WTC11 (cell line): ENCODE measurements around the gene ABCB8. TPM values are rescaled to one million over a fixed set of nuclear protein-coding genes. Genes with fewer than 3 reads are reported as not detected.

ENCODE experiments used
- ATAC-seq: fragments of 200-7000 bp; cut with Tn5 transposase; 2 replicates; pipeline ENCODE4 v1.10.0; 2021; ENCODE audit warnings: mild to moderate bottlenecking, moderate library complexity
- CTCF ChIA-PET: fragments of 300-600 bp; sonication (Branson Sonifier 250); formaldehyde crosslinking; loops from one replicate; lab custom pipeline; 2021; ENCODE audit warnings: antibody characterized with exemption; lab: Charles Lee
- POLR2A ChIA-PET: fragments of 350-600 bp; sonication (Branson Sonifier 250); formaldehyde crosslinking; loops from one replicate; lab custom pipeline; 2021; ENCODE audit warnings: antibody characterized with exemption; lab: Charles Lee
- DNase-seq: peaks from one replicate; pipeline ENCODE4 v3.0.0; 2021; ENCODE audit warnings: low spot score
- H3K27ac Mint-ChIP-seq: 2 replicates; pipeline ENCODE4 v1.8.0; 2021; ENCODE audit warnings: mixed read lengths
- H3K27me3 Mint-ChIP-seq: 2 replicates; pipeline ENCODE4 v1.8.0; 2021; ENCODE audit warnings: low read depth, mild to moderate bottlenecking, moderate library complexity, mixed read lengths
- H3K36me3 Mint-ChIP-seq: 2 replicates; pipeline ENCODE4 v1.8.0; 2021; ENCODE audit warnings: mixed read lengths
- H3K4me1 Mint-ChIP-seq: 2 replicates; pipeline ENCODE4 v1.8.0; 2022; ENCODE audit warnings: mixed read lengths
- H3K4me3 Mint-ChIP-seq: 2 replicates; pipeline ENCODE4 v1.8.0; 2021; ENCODE audit warnings: mild to moderate bottlenecking, moderate library complexity, mixed read lengths
- H3K9me3 Mint-ChIP-seq: 2 replicates; pipeline ENCODE4 v1.8.0; 2021; ENCODE audit warnings: mixed read lengths
- ATF1 ChIP-seq: sonication (generic); formaldehyde crosslinking; IDR thresholded peaks from 2 replicates; pipeline ENCODE4 v1.8.1; 2023; ENCODE audit warnings: mild to moderate bottlenecking, moderate library complexity, missing genetic modification reagents
- ATF6 ChIP-seq: sonication (generic); formaldehyde crosslinking; IDR thresholded peaks from 2 replicates; pipeline ENCODE4 v1.8.1; 2023; ENCODE audit warnings: mild to moderate bottlenecking, missing genetic modification reagents
- CBFB ChIP-seq: sonication (generic); formaldehyde crosslinking; IDR thresholded peaks from 2 replicates; pipeline ENCODE4 v1.8.1; 2022; ENCODE audit warnings: mild to moderate bottlenecking, low read depth, missing genetic modification reagents
- EMX1 ChIP-seq: fragments of 250-450 bp; sonication (Bioruptor Pico); IDR thresholded peaks from 2 replicates; pipeline ENCODE4 v1.8.0; 2021; ENCODE audit warnings: mild to moderate bottlenecking
- ERG ChIP-seq: fragments of 250-450 bp; sonication (Bioruptor Pico); IDR thresholded peaks from 2 replicates; pipeline ENCODE4 v1.8.0; 2021; ENCODE audit warnings: mild to moderate bottlenecking
- FOXJ3 ChIP-seq: sonication (generic); formaldehyde crosslinking; IDR thresholded peaks from 2 replicates; pipeline ENCODE4 v1.9.0; 2021; ENCODE audit warnings: missing genetic modification reagents, mild to moderate bottlenecking, borderline replicate concordance
- HMGXB4 ChIP-seq: sonication (generic); formaldehyde crosslinking; IDR thresholded peaks from 2 replicates; pipeline ENCODE4 v1.8.1; 2023; ENCODE audit warnings: mild to moderate bottlenecking, moderate library complexity, missing genetic modification reagents
- KAT7 ChIP-seq: sonication (generic); formaldehyde crosslinking; IDR thresholded peaks from 2 replicates; pipeline ENCODE4 v1.8.1; 2023; ENCODE audit warnings: missing genetic modification reagents, mild to moderate bottlenecking, borderline replicate concordance
- MAX ChIP-seq: sonication (generic); formaldehyde crosslinking; IDR thresholded peaks from 2 replicates; pipeline ENCODE4 v1.8.0; 2022; ENCODE audit warnings: mild to moderate bottlenecking, missing genetic modification reagents
- PRDM15 ChIP-seq: sonication (generic); formaldehyde crosslinking; IDR thresholded peaks from 2 replicates; pipeline ENCODE4 v1.8.0; 2022; ENCODE audit warnings: missing genetic modification reagents
- RELA ChIP-seq: sonication (generic); formaldehyde crosslinking; IDR thresholded peaks from 2 replicates; pipeline ENCODE4 v1.8.1; 2022; ENCODE audit warnings: missing genetic modification reagents, mild to moderate bottlenecking, borderline replicate concordance
- ZNF416 ChIP-seq: fragments of 250-450 bp; sonication (Bioruptor Pico); IDR thresholded peaks from 2 replicates; pipeline ENCODE4 v1.9.0; 2021; ENCODE audit warnings: mild to moderate bottlenecking, inconsistent platforms
- ZNF423 ChIP-seq: fragments of 250-450 bp; sonication (Bioruptor Pico); IDR thresholded peaks from 2 replicates; pipeline ENCODE4 v2.1.2; 2022; ENCODE audit warnings: mild to moderate bottlenecking, moderate library complexity
- ZSCAN18 ChIP-seq: fragments of 250-450 bp; sonication (Bioruptor Pico); IDR thresholded peaks from 2 replicates; pipeline ENCODE4 v2.1.2; 2022; ENCODE audit warnings: mild to moderate bottlenecking, moderate library complexity
- total RNA-seq: library from RNA; stranded (reverse); gene quantifications from 3 replicates; pipeline ENCODE4 v1.2.3, GENCODE V29; 2021
- TF ChIP-seq, protein P1 (sequence below): fragments of 250-450 bp; sonication (Bioruptor Pico); conservative IDR thresholded peaks from 2 replicates; pipeline ENCODE4 v1.9.0; 2021; ENCODE audit warnings: mild to moderate bottlenecking
- TF ChIP-seq, protein P2 (sequence below): sonication (generic); formaldehyde crosslinking; IDR thresholded peaks from 2 replicates; pipeline ENCODE4 v1.8.1; 2023; ENCODE audit warnings: mild to moderate bottlenecking, missing genetic modification reagents

The ABCB8 gene
- total RNA-seq, 1 experiment from 2014 or later, result 35.9 TPM

- H3K36me3 Mint-ChIP-seq, result no peaks in the 10 kb centered on the region
- CTCF ChIA-PET, result interaction anchor here (1.2 to 6.0 kb wide), 5 partner anchors 8 to 42 kb away, joined by 3 to 65 read pairs (median 5); no protein-coding TSS in a partner anchor
- H3K27me3 Mint-ChIP-seq, result no peaks in the 10 kb centered on the region
- H3K9me3 Mint-ChIP-seq, result no peaks in the 10 kb centered on the region
- POLR2A ChIA-PET, result no interaction called here
- peaks cover 19% of the 10 kb centered on the region for H3K4me1 Mint-ChIP-seq
- TF ChIP-seq KAT7 (no peak), PRDM15 (CRISPR knock-in tag) (peak; percentile 54)
- no peak overlapping the region for H3K4me3 Mint-ChIP-seq
- no peak for DNase-seq
- no peak for ATAC-seq
- H3K27ac Mint-ChIP-seq, result no peak overlapping the region
Observed at GRCh38 chr7:151005566-151005965, 22.7 kb upstream of the ABCB8 start.

DNA sequence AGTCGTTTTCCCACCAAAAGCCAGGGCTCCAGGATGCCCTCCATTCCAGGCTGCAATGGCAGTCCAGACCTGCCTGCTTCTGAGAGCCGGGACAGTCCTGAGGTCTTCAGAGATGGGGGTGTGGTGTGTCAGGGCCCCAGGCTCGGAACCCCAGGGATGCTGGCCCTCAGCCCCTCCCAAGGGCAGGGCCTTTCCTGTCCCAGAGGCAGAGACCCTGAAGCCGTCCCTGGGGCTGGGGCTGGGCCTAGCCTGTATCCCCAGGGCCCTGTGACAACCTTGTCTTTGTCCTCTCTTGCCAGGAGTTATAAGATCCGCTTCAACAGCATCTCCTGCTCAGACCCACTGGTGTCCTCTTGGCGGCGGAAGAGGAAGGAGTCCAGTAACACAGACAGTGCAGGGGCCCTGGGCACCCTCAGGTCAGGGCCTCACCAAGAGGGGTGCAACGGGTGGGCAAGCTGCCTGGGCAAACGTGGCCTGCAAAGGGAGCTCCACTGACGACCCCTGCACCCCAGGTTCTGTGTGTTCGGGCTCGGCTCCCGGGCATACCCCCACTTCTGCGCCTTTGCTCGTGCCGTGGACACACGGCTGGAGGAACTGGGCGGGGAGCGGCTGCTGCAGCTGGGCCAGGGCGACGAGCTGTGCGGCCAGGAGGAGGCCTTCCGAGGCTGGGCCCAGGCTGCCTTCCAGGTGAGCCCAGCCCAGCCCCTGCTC is 21.5 kb upstream of the ABCB8 start:
- H3K27me3 Mint-ChIP-seq, result peaks cover 3% of the 10 kb centered on the region
- POLR2A ChIA-PET, result no interaction called here
- no peaks in the 10 kb centered on the region for H3K9me3 Mint-ChIP-seq
- H3K36me3 Mint-ChIP-seq, result no peaks in the 10 kb centered on the region
- no peak for ATAC-seq
- H3K4me1 Mint-ChIP-seq, result peaks cover 25% of the 10 kb centered on the region
- DNase-seq, result no peak
- CTCF ChIA-PET, result interaction anchor here (1.7 to 6.4 kb wide), 7 partner anchors 12 to 105 kb away, joined by 4 to 112 read pairs (median 39); no protein-coding TSS in a partner anchor
- no peak overlapping the region for H3K4me3 Mint-ChIP-seq
- no peak overlapping the region for H3K27ac Mint-ChIP-seq
- TF ChIP-seq ERG (CRISPR knock-in tag), result no peak
- TF ChIP-seq FOXJ3 (CRISPR knock-in tag), result no peak
- no peak for TF ChIP-seq ZNF423

- no peaks in the 10 kb centered on the region for H3K36me3 Mint-ChIP-seq
- ChIA-PET POLR2A (no interaction called here), CTCF (interaction anchor here (1.3 to 6.4 kb wide), 13 partner anchors 9 to 131 kb away, joined by 3 to 112 read pairs (median 29); partner anchors contain the start of gene AGAP3)
- ATAC-seq, result no peak
- DNase-seq, result no peak
- TF ChIP-seq HMGXB4 (CRISPR knock-in tag) (no peak), RELA (no peak), ZNF416 (CRISPR knock-in tag) (no peak), FOXJ3 (CRISPR knock-in tag) (no peak), EMX1 (CRISPR knock-in tag) (no peak), CBFB (CRISPR knock-in tag) (no peak), ZSCAN18 (no peak), ATF1 (CRISPR knock-in tag) (no peak), ATF6 (CRISPR knock-in tag) (no peak), MAX (CRISPR knock-in tag) (no peak)
- TF ChIP-seq, protein P1, sequence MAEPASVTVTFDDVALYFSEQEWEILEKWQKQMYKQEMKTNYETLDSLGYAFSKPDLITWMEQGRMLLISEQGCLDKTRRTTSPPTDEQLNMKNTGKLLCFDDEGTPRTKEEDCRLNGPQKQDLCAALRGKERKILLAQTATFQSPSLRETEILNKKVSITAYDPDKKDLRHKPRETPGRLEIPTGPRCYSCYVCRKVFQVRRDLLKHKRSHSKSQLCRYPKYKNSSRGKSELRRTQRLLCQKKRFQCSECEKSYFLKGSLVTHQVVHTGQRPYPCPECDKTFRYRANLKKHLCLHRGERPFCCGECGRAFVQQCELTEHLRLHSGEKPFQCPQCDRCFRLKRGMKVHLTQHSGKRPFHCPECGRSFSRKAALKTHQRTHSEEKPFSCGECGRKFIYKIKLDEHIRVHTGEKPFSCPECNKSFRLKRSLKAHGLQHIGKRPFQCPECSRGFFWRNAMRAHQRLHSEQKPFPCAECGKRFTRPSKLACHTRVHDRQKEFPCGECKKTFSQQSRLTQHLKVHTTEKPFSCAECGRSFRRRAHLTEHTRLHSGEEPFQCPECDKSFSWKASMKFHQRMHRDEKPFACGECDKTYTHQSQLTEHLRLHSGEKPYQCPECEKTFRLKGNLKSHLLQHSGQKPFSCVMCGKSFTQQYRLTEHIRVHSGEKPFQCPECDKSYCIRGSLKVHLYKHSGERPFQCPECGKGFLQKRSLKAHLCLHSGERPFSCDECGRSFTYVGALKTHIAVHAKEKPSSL (CRISPR knock-in tag), result no peak
- TF ChIP-seq, protein P2, sequence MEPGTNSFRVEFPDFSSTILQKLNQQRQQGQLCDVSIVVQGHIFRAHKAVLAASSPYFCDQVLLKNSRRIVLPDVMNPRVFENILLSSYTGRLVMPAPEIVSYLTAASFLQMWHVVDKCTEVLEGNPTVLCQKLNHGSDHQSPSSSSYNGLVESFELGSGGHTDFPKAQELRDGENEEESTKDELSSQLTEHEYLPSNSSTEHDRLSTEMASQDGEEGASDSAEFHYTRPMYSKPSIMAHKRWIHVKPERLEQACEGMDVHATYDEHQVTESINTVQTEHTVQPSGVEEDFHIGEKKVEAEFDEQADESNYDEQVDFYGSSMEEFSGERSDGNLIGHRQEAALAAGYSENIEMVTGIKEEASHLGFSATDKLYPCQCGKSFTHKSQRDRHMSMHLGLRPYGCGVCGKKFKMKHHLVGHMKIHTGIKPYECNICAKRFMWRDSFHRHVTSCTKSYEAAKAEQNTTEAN (CRISPR knock-in tag), result no peak
- no peaks in the 10 kb centered on the region for H3K9me3 Mint-ChIP-seq
- H3K27ac Mint-ChIP-seq, result no peak overlapping the region
- H3K4me1 Mint-ChIP-seq, result peaks cover 28% of the 10 kb centered on the region
- peaks cover 10% of the 10 kb centered on the region for H3K27me3 Mint-ChIP-seq
- H3K4me3 Mint-ChIP-seq, result no peak overlapping the region
Observed at GRCh38 chr7:151007469-151007898, 20.8 kb upstream of the ABCB8 start.
